ENCODE data around the gene SLC13A3.
A peak's percentile ranks its signal among the peaks of the same experiment; 100 is the strongest.

Gene SLC13A3

GRCh38 chr20:46651091-46651962 lies at the start of gene SLC13A3:
Gene SLC13A3 (minus strand): TSS chr20:46651459. CDS start chr20:46651421, 38 bp downstream.
- peak; percentile 1 to 45 for DNase-seq

DNA sequence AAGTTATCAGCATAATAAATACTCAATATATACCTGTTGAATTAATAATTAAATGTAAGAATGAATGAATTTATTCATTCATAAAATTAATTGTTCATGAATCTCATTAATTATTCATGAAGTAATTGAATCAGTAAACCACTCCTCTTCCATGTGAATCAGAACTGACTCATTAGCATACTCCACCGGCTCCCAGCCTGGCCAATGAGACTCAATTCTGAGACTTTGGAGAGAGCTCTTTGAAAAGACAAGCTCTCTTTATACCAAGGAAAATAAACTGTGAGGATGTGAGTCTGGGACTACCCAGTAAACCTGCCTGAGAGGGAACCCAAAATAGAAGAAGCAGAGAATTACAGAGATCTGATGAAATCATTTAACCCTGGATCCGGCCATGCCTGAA lies 49.8 kb upstream of the SLC13A3 start:
- DNase-seq: no peak

DNA sequence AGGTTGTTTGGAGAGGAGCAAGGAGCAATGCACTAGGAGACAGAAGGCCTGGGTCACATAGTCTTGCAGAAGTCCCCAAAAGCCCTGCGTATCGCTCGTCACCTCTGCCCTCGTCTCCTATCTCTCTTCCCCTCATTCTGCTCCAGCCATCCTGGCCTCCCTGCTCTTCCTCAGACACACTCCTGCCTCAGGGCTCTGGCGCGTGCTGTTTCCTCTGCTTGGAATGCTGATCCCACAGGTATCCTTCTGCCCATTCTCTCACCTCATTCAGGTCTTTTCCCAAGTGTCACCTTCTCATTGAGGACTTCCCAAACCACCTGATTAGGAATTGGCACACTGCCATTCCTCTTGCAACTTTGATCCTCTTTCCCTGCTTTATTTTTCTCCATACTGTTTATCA lies 49.2 kb upstream of the SLC13A3 start:
- DNase-seq: no peak

GRCh38 chr20:46699651-46700359 lies 48.5 kb upstream of the SLC13A3 start:
- no peak for DNase-seq

DNA sequence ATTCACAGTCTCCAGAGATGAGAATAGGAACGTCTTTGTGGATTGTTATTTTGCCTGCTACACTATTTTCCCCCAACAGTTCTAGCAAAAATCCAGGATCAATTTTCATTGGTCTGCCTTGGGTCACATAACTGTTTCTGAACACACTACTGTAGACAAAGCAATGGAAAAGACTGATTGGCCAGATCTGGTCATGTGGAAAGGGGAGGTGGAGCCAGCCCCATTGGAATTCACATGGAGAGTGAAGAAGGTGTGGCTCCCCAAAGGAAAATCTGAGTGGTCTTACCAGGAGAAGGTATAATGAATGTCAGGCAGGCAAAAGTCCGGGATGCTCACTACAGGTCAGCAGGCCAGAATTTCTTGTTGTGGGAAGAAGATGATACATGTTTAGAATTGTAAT lies 47.5 kb upstream of the SLC13A3 start:
- no peak for DNase-seq

- DNase-seq: no peak
Observed at GRCh38 chr20:46696791-46697279, 45.6 kb upstream of the SLC13A3 start.

GRCh38 chr20:46695892-46696291 lies 44.6 kb upstream of the SLC13A3 start:
- DNase-seq: no peak

DNA sequence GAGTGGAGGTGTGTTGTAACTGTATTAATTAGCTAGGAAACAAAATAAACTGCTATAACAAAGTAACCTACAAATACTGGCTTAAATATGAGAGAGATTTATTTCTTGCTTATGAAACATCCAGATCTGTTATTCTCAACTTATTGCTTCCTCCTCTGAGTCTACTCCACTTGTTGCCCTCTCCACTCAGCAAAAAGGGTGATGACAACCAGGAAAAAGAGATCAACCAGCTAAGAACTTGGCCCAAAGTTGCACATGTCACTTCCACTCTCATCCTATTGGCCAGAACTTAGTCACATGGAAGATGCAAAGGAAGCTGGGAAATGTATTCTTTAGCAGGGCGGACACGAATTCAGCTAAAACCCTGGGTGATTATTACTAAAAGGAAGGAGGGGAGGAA lies 43.2 kb upstream of the SLC13A3 start:
- DNase-seq: no peak

DNA sequence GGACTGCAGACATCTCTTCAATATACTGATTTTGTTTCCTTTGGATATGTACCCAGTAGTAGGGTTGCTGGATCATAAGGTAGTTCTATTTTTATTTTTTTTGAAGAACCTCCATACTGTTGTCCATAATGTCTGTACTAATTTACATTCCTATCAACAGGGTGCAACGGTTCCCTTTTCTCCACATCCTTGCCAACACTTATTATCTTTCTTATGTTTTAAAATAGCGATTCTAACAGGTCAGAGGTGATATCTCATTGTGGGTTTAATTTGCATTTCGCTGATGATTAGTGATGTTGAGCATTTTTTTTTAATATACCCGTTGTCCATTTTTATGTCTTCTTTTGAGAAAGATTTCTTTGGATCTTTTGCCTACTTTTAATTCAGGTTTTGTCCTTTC lies 39.9 kb upstream of the SLC13A3 start:
- no peak for DNase-seq

GRCh38 chr20:46690219-46691106 lies 39.2 kb upstream of the SLC13A3 start:
- DNase-seq: no peak

- DNase-seq: no peak
Observed at GRCh38 chr20:46689754-46690085, 38.5 kb upstream of the SLC13A3 start.

DNA sequence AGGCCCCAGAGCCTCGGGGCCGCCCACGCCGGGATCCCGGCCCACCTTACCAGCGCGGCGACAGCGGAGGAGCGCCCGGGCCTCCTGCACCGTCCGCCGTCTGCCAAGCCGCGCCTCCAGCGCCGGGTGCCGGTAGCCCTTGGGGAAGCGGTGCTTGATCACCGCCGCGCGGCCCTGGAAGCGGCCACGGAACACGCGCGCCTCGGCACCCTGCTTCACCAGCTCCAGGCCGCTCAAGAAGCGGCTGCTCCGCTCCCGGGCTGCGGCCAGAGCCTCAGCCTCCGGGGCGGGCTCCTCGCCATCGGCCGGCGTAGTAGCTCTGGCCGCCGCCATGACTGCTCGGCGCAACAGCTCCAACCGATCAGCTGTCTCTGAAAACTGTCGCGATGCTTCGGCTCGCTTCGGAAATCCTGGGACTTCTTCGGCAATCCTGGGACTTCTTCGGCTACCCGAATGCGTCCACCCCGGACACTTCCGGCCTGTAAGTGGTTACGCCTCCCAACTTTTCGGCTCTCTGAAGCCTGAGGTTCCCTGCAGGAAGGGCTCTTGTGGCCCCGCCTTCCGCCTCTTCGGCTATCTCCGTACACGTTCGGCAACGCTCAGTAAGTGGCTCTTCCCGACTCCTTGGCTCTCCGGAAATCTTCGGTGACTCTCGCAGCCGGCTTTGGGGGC lies 38.0 kb upstream of the SLC13A3 start, which contains the start of gene TP53RK:
TP53RK (minus strand) TSS at position 363 of the 672 bp plus-strand sequence; CDS start at position 333, 30 bp downstream.
- DNase-seq: peak; percentile 89 to 95

- no peak for DNase-seq
Observed at GRCh38 chr20:46688151-46689081, 37.2 kb upstream of the SLC13A3 start.

DNA sequence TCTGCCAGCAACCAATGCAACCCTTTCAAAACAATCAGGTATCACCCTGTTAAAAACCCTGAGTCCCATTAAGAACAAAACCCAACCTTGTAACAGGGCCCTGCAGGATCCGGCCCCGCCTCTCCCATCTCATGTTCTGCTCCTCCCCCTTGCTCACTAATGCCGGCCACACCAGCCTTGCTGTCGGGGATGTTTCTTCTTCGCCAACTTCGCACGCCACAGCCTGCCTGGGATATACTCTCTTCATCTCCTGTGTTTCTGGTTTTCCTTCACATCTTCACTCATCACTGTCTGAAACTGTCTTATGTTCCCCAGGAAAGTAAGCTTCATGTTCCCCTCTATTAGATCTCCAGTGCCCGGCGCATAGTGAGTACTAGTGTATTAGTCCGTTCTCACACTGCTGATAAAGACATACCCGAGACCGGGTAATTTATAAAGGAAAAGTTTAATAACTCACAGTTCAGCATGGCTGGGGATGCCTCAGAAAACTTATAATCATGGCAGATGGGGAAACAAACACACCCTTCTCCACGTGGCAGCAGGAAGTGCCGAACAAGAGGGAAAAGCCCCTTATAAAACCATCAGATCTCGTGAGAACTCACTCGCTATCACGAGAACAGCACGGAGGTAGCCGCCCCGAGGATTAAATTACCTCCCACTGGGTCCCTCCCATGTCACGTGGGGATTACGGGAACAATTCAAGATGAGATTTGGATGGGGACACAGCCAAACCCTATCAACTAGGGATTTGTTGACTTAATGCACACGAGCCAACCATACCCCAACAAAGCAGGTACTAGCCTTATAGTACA lies 32.9 kb upstream of the SLC13A3 start:
- no peak for DNase-seq

DNA sequence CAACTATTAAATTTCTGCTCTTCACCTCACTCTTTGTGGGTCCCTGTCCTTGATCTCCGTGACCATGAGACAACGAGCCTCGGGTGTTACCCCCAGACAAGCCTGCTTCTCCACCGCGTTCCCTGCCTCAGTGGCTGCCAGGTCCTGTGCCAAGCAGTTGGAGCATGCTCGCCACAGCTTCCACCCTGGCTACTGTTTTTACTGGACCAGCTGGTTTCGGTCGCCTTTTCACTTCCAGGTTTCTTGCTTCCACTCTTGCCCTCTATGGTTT lies 32.3 kb upstream of the SLC13A3 start:
- no peak for DNase-seq

DNA sequence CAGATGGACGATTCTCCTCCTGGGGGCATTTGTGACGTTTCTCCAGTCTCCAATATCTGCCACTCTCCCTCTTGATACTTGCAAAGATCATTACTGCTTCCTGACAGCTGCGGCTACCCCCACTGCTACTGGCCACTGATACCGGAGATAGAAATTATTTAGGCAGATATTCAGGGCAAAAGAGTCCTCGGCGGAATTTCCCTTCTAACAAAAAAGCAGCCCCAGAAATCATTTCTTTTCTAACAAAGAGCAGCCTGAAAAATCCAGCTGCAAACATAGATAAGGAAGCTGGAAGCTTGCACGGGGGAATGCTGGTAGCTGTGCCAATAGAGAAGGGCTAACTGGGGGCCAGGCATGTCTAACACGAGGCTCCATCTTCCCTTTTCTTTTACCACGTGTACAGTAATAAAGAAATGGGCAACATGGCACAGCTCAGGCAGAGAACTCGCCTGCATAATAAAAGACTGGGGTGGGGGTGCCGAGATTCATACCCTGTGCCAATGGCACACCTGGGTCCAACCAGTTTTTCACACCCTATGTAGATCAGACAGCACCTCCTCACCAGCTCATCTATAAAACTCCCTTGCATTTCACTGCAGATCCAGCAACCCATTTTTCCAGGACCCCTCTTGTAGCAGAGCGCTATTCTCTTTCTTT lies 31.9 kb upstream of the SLC13A3 start:
- DNase-seq: no peak

DNA sequence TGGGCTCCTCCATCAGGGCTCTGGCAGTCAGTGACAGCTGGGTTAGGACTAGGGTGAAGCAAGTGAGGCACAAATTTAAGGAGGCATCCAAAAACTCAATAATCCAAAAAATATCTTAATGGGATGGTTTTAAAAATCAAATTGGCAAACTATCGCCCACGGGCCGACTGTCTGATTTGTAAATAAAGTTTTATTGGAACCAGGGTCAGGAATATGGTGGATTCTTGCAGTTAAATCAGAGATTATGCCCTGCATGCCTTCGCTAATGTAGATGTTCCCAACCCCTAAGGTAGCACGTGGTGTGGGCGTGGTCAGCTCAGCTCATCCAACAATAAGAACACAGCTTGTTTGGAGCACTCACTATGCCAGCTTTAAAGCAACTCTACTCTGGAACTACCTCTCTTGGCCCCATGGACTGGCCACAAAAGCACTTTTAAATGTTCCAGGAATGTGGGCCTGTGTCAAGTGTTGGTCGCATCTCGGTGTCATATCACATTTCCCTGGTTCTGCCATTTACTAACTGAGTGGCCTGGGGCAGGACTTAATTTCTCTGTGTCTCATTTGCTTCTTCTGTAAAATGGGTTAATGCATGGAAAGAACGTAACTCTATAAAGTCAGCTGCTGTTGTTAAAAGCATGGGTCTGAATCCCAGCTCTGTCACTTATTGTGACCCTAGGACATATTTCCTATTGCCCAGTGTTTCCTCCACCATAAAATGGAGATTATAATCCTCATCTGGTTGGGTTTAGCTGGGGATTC lies 31.0 kb upstream of the SLC13A3 start:
- no peak for DNase-seq

DNA sequence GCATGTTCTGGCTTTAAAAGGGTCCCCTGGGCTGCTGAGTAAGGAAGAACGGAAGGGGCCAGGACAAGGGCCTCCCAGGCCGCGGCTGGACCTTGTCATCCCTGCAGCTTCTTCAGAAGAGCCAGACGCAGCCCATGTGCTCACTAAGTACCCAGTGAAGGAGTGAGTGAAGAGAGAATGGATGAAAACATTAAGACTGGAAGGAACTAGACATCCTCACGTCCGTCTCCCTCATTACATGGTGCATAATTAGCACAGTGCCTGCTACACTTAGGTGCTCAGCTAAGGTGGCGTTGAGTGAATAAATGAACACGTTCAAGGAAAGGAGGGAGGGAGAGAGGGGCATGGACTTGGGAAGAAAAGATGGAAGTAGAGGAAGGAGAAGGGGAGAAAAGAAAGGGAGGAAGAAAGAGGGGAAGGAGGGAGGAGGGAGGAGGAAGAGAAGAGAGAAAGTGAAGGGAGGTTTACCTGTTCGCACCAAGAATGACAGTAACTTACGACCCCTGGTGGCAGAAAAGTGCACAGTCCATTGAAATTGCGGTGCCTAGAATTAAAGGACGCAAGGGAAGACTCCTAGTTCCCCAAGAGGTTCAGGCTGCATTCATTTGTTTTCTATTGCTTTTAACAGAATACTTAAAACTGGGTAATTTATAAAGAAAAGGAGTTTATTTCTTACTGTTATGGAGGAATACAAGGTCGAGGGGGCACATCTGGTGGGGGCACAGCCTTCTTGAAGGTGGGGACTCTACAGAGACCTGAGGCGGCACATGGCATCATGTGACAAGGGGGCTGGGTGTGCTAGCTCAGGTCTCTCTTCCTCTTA lies 30.0 kb upstream of the SLC13A3 start:
- DNase-seq: peak; percentile 45 to 63
